ENCODE data around the gene KTN1.
A peak's percentile ranks its signal among the peaks of the same experiment; 100 is the strongest.

The KTN1 gene

GRCh38 chr14:55689981-55690871 is 110.2 kb downstream of the KTN1 start:
- no peak for DNase-seq

GRCh38 chr14:55691659-55692058 is 111.7 kb downstream of the KTN1 start:
- no peak for DNase-seq

- DNase-seq = no peak
Observed at GRCh38 chr14:55693904-55694303, 113.9 kb downstream of the KTN1 start.

- no peak for DNase-seq
Observed at GRCh38 chr14:55697414-55697861, 117.4 kb downstream of the KTN1 start.

- no peak for DNase-seq
Observed at GRCh38 chr14:55698051-55698450, 118.0 kb downstream of the KTN1 start.

GRCh38 chr14:55699131-55700057 is 119.4 kb downstream of the KTN1 start:
- no peak for DNase-seq

- no peak for DNase-seq
Observed at GRCh38 chr14:55701638-55702037, 121.6 kb downstream of the KTN1 start.

- no peak for DNase-seq
Observed at GRCh38 chr14:55702511-55702910, 122.5 kb downstream of the KTN1 start.

- DNase-seq = no peak
Observed at GRCh38 chr14:55704654-55705053, 124.6 kb downstream of the KTN1 start.

- peak; percentile 98 for DNase-seq
Observed at GRCh38 chr14:55705651-55706364, 125.8 kb downstream of the KTN1 start.

GRCh38 chr14:55706365-55706684 is 126.3 kb downstream of the KTN1 start:
- DNase-seq = no peak

GRCh38 chr14:55706893-55707292 is 126.9 kb downstream of the KTN1 start:
- no peak for DNase-seq

GRCh38 chr14:55707365-55707804 is 127.4 kb downstream of the KTN1 start:
- peak; percentile 63 for DNase-seq

GRCh38 chr14:55710506-55711041 is 130.6 kb downstream of the KTN1 start:
- no peak for DNase-seq

- DNase-seq = no peak
Observed at GRCh38 chr14:55711175-55711811, 131.3 kb downstream of the KTN1 start.

- DNase-seq = no peak
Observed at GRCh38 chr14:55712491-55712890, 132.5 kb downstream of the KTN1 start.

- DNase-seq = no peak
Observed at GRCh38 chr14:55713486-55713885, 133.5 kb downstream of the KTN1 start.

GRCh38 chr14:55715889-55716288 is 135.9 kb downstream of the KTN1 start:
- DNase-seq = no peak

- no peak for DNase-seq
Observed at GRCh38 chr14:55717621-55718020, 137.6 kb downstream of the KTN1 start.

- no peak for DNase-seq
Observed at GRCh38 chr14:55718551-55718950, 138.5 kb downstream of the KTN1 start.

- DNase-seq = no peak
Observed at GRCh38 chr14:55720796-55721195, 140.8 kb downstream of the KTN1 start.

- DNase-seq = no peak
Observed at GRCh38 chr14:55721353-55721752, 141.3 kb downstream of the KTN1 start.

Measured in NCI-H1105 treated with DMSO at 0.1 percent for 48 hours (cell line).